ENCODE results near the gene AP1S3. TPM values are rescaled to one million over a fixed set of nuclear protein-coding genes. Genes with fewer than 3 reads are reported as not detected.
"Not testable (repeated sequence)": the region's sequence is repeated elsewhere in the genome, so short reads cannot be mapped to it uniquely, and the experiment has no call there.

AP1S3 gene
- total RNA-seq, 1 experiment from 2014 or later, result 20.7 TPM

DNA sequence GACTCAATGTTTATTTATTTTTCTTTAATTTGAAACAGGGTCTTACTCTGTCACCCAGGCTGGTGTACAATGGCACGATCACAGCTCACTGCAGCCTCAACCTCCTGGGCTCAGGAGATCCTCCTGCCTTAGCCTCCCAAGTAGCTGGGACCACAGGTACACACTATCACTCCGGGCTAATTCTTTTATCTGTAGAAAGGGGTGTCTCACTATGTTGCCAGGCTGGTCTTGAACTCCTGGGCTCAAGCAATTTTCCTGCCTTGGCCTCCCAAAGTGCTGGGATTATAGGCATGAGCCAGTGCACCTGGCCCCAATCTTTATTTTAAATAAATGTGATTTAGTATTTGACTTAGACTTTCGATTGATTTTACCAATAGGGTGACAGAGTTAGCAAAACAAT is 22.6 kb downstream of the AP1S3 start:
- in situ Hi-C loops (cut with HindIII; ENCODE audit: low sequenced_read_pairs); DNase-seq (ENCODE audit: low spot score): not testable (repeated sequence)

GRCh38 chr2:223813329-223813728 is 24.1 kb downstream of the AP1S3 start:
- DNase-seq (ENCODE audit: low spot score), result no peak
- in situ Hi-C loops (cut with HindIII; ENCODE audit: low sequenced_read_pairs), result no loop called here

DNA sequence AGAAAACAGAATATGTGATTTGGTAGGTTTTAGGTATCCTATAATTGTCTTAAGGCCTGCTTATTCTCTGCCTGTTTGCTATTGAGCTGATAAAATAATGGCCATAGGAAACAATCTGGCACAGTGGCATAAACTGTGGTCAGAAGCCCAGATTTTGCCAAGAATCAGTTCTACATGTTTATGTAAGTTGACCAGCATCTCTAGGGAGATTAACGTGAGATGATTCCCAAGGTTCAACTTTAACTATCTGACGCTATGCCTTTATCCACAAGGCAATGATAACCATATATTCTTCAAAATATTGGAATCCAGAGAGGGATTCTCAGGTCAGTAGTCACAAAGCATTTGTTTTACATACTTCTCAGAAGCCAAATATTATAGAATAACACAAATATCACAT is 25.6 kb downstream of the AP1S3 start:
- DNase-seq (ENCODE audit: low spot score), result no peak
- in situ Hi-C loops (cut with HindIII; ENCODE audit: low sequenced_read_pairs), result no loop called here

DNA sequence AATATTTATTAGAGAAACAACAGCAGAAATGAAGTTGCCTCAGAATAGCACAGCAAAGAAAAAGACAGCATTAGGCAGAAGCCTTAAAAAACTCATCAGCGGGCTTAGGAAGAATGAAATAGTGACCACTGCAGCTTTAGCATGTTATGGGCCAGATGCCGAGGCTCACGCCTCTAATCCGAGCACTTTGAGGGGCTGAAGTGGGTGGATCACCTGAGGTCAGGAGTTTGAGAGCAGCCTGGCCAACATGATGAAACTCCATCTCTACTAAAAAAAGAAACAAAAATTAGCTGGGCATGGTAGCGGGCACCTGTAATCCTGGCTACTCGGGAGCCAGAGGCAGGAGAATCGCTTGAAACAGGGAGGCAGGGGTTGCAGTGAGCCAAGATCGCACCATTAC is 32.4 kb downstream of the AP1S3 start:
- DNase-seq (ENCODE audit: low spot score), result no peak
- in situ Hi-C loops (cut with HindIII; ENCODE audit: low sequenced_read_pairs), result no loop called here

DNA sequence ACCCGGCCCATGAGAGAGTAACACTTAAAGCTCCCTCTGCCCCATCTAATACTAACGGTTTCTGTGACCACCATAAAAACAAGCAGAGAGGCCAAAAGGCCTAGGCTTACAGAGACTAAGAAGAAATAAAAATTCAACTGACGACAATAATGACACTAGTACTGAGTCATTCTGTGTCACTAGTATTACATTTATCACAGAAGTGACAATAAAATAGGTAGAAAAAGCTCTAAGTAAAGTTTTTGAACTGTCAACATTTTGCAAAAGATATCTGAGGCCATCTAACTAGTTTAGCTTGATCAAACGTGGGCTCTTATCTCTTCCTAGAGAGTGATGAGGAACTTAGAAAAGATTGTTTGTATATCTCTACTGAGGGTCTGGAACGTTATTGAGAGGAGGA is 35.6 kb downstream of the AP1S3 start:
- DNase-seq (ENCODE audit: low spot score), result no peak
- in situ Hi-C loops (cut with HindIII; ENCODE audit: low sequenced_read_pairs), result no loop called here

- DNase-seq (ENCODE audit: low spot score), result no peak
- in situ Hi-C loops (cut with HindIII; ENCODE audit: low sequenced_read_pairs), result no loop called here
These were observed 36.5 kb downstream of the AP1S3 start for GRCh38 chr2:223800908-223801307.

DNA sequence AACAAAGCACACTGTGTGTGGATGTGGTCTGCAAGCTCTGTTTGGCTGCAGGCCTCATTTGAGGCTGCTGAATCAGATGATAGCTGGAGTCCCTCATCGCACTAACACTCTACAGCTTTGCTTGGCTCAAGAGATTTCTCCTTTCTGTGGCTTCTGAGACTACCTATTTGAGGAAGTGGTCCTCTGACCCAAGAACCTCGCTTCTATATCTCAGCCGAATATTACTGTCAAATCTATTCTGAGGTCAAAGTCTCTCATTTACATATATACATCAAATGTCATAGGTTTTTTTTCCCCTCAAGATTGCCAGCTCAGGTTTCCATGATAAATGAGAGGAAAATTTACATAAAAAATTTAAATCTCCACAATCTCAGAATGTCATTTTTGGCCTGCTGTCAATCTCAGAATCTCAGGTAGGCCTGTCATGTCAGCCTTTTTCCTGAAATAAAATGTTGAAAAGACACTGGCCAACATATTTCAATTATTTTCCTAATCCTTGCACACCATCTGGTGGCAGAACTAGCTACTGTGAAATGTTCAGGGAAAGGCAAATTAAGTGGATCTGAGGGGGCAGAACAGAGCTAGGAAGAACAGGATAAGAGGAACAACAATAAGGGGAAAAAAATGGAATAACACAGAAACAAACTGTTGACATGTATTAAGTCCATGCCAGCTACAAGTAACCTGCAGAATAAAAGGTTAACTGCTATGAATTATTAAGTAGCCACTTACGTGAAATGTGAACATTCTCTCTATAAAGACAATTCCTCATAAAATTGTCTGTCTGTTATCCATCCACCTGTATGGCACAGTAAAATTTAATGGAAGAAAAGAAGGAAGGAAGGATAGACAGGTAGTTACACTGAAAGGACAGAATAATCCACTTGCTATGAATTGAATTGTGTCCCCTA is 39.3 kb downstream of the AP1S3 start:
- in situ Hi-C loops (cut with HindIII; ENCODE audit: low sequenced_read_pairs), result no loop called here
- peak; percentile 71 for DNase-seq (ENCODE audit: low spot score)

- DNase-seq (ENCODE audit: low spot score), result no peak
- in situ Hi-C loops (cut with HindIII; ENCODE audit: low sequenced_read_pairs), result no loop called here
These were observed 40.3 kb downstream of the AP1S3 start for GRCh38 chr2:223797037-223797436.

- DNase-seq (ENCODE audit: low spot score), result no peak
- in situ Hi-C loops (cut with HindIII; ENCODE audit: low sequenced_read_pairs), result no loop called here
These were observed 48.0 kb downstream of the AP1S3 start for GRCh38 chr2:223789423-223789822.

- in situ Hi-C loops (cut with HindIII; ENCODE audit: low sequenced_read_pairs), result no loop called here
- no peak for DNase-seq (ENCODE audit: low spot score)
These were observed 48.6 kb downstream of the AP1S3 start for GRCh38 chr2:223788826-223789225.

- in situ Hi-C loops (cut with HindIII; ENCODE audit: low sequenced_read_pairs), result not testable (repeated sequence)
These were observed 49.3 kb downstream of the AP1S3 start for GRCh38 chr2:223788106-223788505.

GRCh38 chr2:223787358-223787757 is 50.0 kb downstream of the AP1S3 start:
- in situ Hi-C loops (cut with HindIII; ENCODE audit: low sequenced_read_pairs), result no loop called here
- DNase-seq (ENCODE audit: low spot score), result no peak

More at GRCh38 chr2:223788106-223788505, 49.3 kb downstream of the AP1S3 start:
- DNase-seq (ENCODE audit: low spot score), result not testable (repeated sequence)

DNA sequence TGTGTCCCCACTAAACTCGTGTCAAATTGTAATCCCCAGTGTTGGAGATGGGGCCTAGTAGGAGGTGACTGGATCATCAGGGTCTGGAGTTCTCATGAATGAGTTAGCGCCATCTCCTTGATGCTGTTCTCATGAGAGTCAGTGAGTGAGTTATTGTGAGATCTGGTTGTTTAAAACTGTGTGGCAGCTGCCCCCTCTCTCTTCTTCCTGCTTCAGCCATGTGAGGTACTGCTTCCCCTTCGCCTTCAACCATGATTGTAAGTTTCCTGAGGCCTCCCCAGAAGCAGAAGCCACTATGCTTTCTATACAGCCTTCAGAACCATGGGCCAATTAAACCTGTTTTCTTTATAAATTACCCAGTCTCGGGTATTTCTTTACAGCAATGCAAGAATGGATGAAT is 50.4 kb downstream of the AP1S3 start:
- DNase-seq (ENCODE audit: low spot score), result no peak
- in situ Hi-C loops (cut with HindIII; ENCODE audit: low sequenced_read_pairs), result no loop called here

DNA sequence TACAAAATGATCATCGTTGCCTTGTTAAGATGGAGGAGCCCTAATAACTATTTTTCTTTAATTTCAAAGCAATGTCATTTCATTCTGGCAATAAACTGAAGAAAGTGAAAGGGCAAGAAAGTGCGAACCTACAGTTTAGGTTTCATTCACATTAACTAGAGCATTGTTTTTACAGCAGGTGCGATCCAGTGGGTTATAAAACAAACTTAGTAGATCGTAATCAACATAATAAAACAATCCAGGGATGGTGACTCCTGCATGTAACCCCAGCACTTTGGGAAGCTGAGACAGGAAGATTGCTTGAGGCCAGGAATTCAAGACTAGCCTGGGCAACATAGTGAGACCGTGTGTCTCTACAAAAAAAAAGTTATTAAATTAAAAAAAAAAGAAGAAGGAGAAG is 51.1 kb downstream of the AP1S3 start:
- in situ Hi-C loops (cut with HindIII; ENCODE audit: low sequenced_read_pairs), result no loop called here

GRCh38 chr2:223784221-223784772 is 53.1 kb downstream of the AP1S3 start:
- no peak for DNase-seq (ENCODE audit: low spot score)
- in situ Hi-C loops (cut with HindIII; ENCODE audit: low sequenced_read_pairs), result no loop called here

More for the DNA sequence above, 51.1 kb downstream of the AP1S3 start:
- DNase-seq (ENCODE audit: low spot score), result no peak

GRCh38 chr2:223782629-223783028 is 54.8 kb downstream of the AP1S3 start:
- in situ Hi-C loops (cut with HindIII; ENCODE audit: low sequenced_read_pairs), result no loop called here
- DNase-seq (ENCODE audit: low spot score), result no peak

DNA sequence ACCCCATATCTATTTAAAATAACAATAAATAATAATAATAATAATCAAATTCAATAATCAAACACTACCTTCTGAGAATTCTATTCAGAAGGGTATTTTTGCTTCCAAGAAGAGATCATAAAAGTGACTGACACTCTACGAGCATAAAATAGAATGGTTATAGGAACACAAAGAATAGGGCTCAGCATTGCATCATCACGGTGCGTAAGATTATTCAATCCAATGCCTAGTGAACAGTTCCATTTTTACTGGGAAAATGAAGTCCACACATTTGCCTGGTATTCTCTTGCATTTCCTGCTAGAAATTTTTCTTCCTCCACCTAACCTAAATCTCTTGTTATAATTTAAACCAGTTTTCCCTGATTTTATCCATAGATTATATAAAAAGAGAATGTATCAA is 55.8 kb downstream of the AP1S3 start:
- in situ Hi-C loops (cut with HindIII; ENCODE audit: low sequenced_read_pairs), result no loop called here
- no peak for DNase-seq (ENCODE audit: low spot score)

GRCh38 chr2:223779877-223780276 is 57.5 kb downstream of the AP1S3 start:
- in situ Hi-C loops (cut with HindIII; ENCODE audit: low sequenced_read_pairs), result no loop called here

DNA sequence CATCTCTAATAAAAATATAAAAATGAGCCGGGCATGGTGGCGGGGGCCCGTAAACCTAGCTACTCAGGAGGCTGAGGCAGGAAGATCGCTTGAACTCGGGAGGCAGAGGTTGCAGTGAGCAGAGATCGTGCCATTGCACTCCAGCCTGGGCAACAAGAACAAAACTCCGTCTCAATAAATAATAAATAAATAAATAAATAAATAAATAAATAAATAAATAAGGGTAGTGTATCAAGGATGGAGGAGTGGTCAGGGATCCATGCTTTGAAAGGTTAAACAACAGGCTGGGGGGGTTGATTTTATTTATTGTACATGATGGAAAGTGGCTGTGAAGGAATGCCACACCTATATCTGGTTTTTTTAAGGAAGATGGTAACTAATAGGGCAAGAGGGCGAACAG is 63.2 kb downstream of the AP1S3 start:
- no peak for DNase-seq (ENCODE audit: low spot score)
- in situ Hi-C loops (cut with HindIII; ENCODE audit: low sequenced_read_pairs), result no loop called here

More at GRCh38 chr2:223779877-223780276, 57.5 kb downstream of the AP1S3 start:
- no peak for DNase-seq (ENCODE audit: low spot score)

DNA sequence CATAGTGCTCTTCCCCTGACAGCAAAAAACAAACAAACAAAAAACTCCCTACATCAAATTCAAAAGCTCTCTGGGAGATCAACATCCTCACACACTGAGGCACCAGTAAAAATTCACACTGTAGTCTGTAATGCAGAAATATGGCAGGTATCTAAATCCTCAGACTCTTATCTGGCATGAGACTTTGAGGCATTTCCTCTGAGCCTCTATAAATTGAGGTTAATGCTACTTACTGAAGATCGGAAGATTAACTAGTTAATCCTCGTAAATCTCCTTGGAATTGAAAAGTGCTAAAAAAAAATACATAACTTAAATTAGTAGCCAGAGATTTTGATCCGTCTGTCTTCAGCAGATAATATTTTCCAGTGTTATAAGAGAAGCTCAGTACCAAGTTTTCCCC is 65.0 kb downstream of the AP1S3 start:
- in situ Hi-C loops (cut with HindIII; ENCODE audit: low sequenced_read_pairs), result no loop called here
- DNase-seq (ENCODE audit: low spot score), result no peak

GRCh38 chr2:223771475-223771874 is 65.9 kb downstream of the AP1S3 start:
- in situ Hi-C loops (cut with HindIII; ENCODE audit: low sequenced_read_pairs), result no loop called here
- DNase-seq (ENCODE audit: low spot score), result no peak
